Cardiac muscle cell (in vitro differentiated cells and primary cell): ENCODE results near the gene TNFRSF8. TPM values are rescaled to one million over a fixed set of nuclear protein-coding genes. Genes with fewer than 3 reads are reported as not detected.

ENCODE experiments used
- DNase-seq, 2 donors: peaks; one replicate each; pipeline versions ENCODE4 v3.0.0 to v3.0.0-alpha.2; 2010 to 2017; ENCODE audit warnings: low read depth in 1 of 2, low spot score in 1 of 2
- H3K27ac ChIP-seq: fragments of 200-600 bp; sonication (generic); 2 replicates; pipeline ENCODE4 v1.5.1; 2016
- H3K27me3 ChIP-seq: fragments of 200-600 bp; sonication (generic); 2 replicates; pipeline ENCODE4 v1.6.0; 2016; ENCODE audit warnings: control low read depth
- H3K36me3 ChIP-seq: fragments of 200-600 bp; sonication (generic); 2 replicates; pipeline ENCODE4 v1.5.1; 2016; ENCODE audit warnings: control low read depth
- H3K4me1 ChIP-seq: fragments of 200-600 bp; sonication (generic); 2 replicates; pipeline ENCODE4 v1.8.1; 2017; ENCODE audit warnings: low read depth, mild to moderate bottlenecking, mixed run types
- H3K4me3 ChIP-seq: fragments of 200-600 bp; sonication (generic); 2 replicates; pipeline ENCODE4 v1.5.1; 2016; ENCODE audit warnings: mild to moderate bottlenecking
- H3K9me3 ChIP-seq: fragments of 200-600 bp; sonication (generic); 2 replicates; pipeline ENCODE4 v1.5.1; 2017; ENCODE audit warnings: low read depth, mild to moderate bottlenecking, control low read depth
- CTCF ChIP-seq: IDR thresholded peaks from 2 replicates; pipeline ENCODE4 v1.5.1; 2012; ENCODE audit warnings: low read depth, mild to moderate bottlenecking, low read length
- polyA plus RNA-seq: library from polyadenylated mRNA; unstranded; fragments of >200 nt; fragmentation: Nextera tagmentation; extraction: Ambion mirVana; gene quantifications from 2 replicates; pipeline ENCODE4 v1.2.1, GENCODE V29; 2016
- total RNA-seq: library from RNA; depleted of rRNA; stranded (reverse); fragments of >200 nt; gene quantifications from 2 replicates; pipeline ENCODE4 v1.2.3, GENCODE V29; 2016

Gene TNFRSF8
- total and polyA plus RNA-seq, 2 experiments from 2014 or later = 0.06 TPM; not detected in 1

- DNase-seq = no peak
- TF ChIP-seq CTCF = no peak
- H3K27ac ChIP-seq = no peak overlapping the region
- no peaks in the 10 kb centered on the region for H3K36me3 ChIP-seq
- H3K27me3 ChIP-seq = no peaks in the 10 kb centered on the region
- no peaks in the 10 kb centered on the region for H3K4me1 ChIP-seq
- H3K4me3 ChIP-seq = no peak overlapping the region
- no peaks in the 10 kb centered on the region for H3K9me3 ChIP-seq
Observed at GRCh38 chr1:12088607-12089006, 25.5 kb downstream of the TNFRSF8 start.

- Histone ChIP-seq H3K4me3 (no peak overlapping the region), H3K36me3 (no peaks in the 10 kb centered on the region), H3K4me1 (no peaks in the 10 kb centered on the region), H3K27ac (no peak overlapping the region), H3K9me3 (no peaks in the 10 kb centered on the region), H3K27me3 (no peaks in the 10 kb centered on the region)
- TF ChIP-seq CTCF = no peak
- DNase-seq = no peak
Observed at GRCh38 chr1:12090326-12090725, 27.2 kb downstream of the TNFRSF8 start.

- Histone ChIP-seq H3K4me3 (no peak overlapping the region), H3K4me1 (no peaks in the 10 kb centered on the region), H3K9me3 (no peaks in the 10 kb centered on the region), H3K27me3 (no peaks in the 10 kb centered on the region), H3K27ac (no peak overlapping the region), H3K36me3 (no peaks in the 10 kb centered on the region)
- no peak for TF ChIP-seq CTCF
- no peak for DNase-seq
Observed at GRCh38 chr1:12091191-12091590, 28.1 kb downstream of the TNFRSF8 start.

GRCh38 chr1:12094180-12094579, 31.1 kb downstream of the TNFRSF8 start:
- Histone ChIP-seq H3K4me1 (no peaks in the 10 kb centered on the region), H3K27ac (no peak overlapping the region), H3K4me3 (no peak overlapping the region), H3K9me3 (no peaks in the 10 kb centered on the region), H3K27me3 (no peaks in the 10 kb centered on the region), H3K36me3 (no peaks in the 10 kb centered on the region)
- no peak for TF ChIP-seq CTCF
- DNase-seq = no peak

- peak in 1 of 2 donors; percentile 39 for DNase-seq
- Histone ChIP-seq H3K27ac (no peak overlapping the region), H3K36me3 (no peaks in the 10 kb centered on the region), H3K9me3 (no peaks in the 10 kb centered on the region), H3K4me3 (no peak overlapping the region), H3K27me3 (no peaks in the 10 kb centered on the region), H3K4me1 (no peaks in the 10 kb centered on the region)
- no peak for TF ChIP-seq CTCF
Observed at GRCh38 chr1:12095452-12096263, 32.6 kb downstream of the TNFRSF8 start.
